HL-60 (cell line): Measurements from ENCODE around the gene FMNL2.

Experiments used
- DNase-seq, 2 experiments: peaks; one replicate each; pipeline ENCODE4 v3.0.0-alpha.2; 2010 to 2020; ENCODE audit warnings: low read depth in 1 of 2, low spot score in 1 of 2
- H3K27ac ChIP-seq: fragments of 250-450 bp; sonication (Bioruptor Pico); replicated peaks from 2 replicates; pipeline ENCODE4 v1.5.1; 2020; ENCODE audit warnings: mild to moderate bottlenecking, moderate library complexity
- H3K27me3 ChIP-seq: fragments of 250-450 bp; sonication (Bioruptor Pico); 2 replicates; pipeline ENCODE4 v1.5.1; 2021; ENCODE audit warnings: mild to moderate bottlenecking, moderate library complexity; ENCODE audit not compliant: insufficient read depth, poor library complexity, severe bottlenecking
- H3K4me3 ChIP-seq: replicated peaks from 2 replicates; pipeline ENCODE4 v1.5.1; 2011; ENCODE audit warnings: mild to moderate bottlenecking, control low read depth, low read length; ENCODE audit not compliant: insufficient read depth
- CTCF ChIP-seq: IDR thresholded peaks from one replicate; pipeline ENCODE4 v1.5.1; 2011; ENCODE audit warnings: low read length, control low read depth, inconsistent platforms; ENCODE audit not compliant: insufficient read depth
- GABPA ChIP-seq: IDR thresholded peaks from 2 replicates; pipeline ENCODE4 v1.6.1; 2012; ENCODE audit warnings: low read depth
- POLR2AphosphoS5 ChIP-seq: IDR thresholded peaks from 2 replicates; pipeline ENCODE4 v1.6.1; 2012; ENCODE audit warnings: low read depth
- REST ChIP-seq: IDR thresholded peaks from 2 replicates; pipeline ENCODE4 v1.6.1; 2012; ENCODE audit warnings: low read depth; ENCODE audit not compliant: insufficient replicate concordance
- SPI1 ChIP-seq: IDR thresholded peaks from 2 replicates; pipeline ENCODE4 v1.6.1; 2012; ENCODE audit warnings: low read depth, mild to moderate bottlenecking, borderline replicate concordance

Gene FMNL2

GRCh38 chr2:152661076-152661475 is 326.1 kb downstream of the FMNL2 start:
- Histone ChIP-seq H3K4me3 (no peak overlapping the region), H3K27ac (no peak overlapping the region), H3K27me3 (no peaks in the 10 kb centered on the region)
- TF ChIP-seq SPI1 (no peak), POLR2AphosphoS5 (no peak), CTCF (no peak), REST (no peak), GABPA (no peak)
- no peak for DNase-seq

- H3K27me3 ChIP-seq = no peaks in the 10 kb centered on the region
- TF ChIP-seq SPI1 (no peak), REST (no peak)
- no peak overlapping the region for H3K4me3 ChIP-seq
- H3K27ac ChIP-seq = no peak overlapping the region
- no peak for DNase-seq
Measured at GRCh38 chr2:152664725-152665124, 329.8 kb downstream of the FMNL2 start.

- Histone ChIP-seq H3K27me3 (no peaks in the 10 kb centered on the region), H3K27ac (no peak overlapping the region), H3K4me3 (no peak overlapping the region)
- DNase-seq = no peak
- TF ChIP-seq CTCF (no peak), REST (no peak), SPI1 (no peak), POLR2AphosphoS5 (no peak)
Measured at GRCh38 chr2:152674334-152674733, 339.4 kb downstream of the FMNL2 start.

GRCh38 chr2:152676461-152676860 is 341.5 kb downstream of the FMNL2 start:
- Histone ChIP-seq H3K27ac (no peak overlapping the region), H3K27me3 (no peaks in the 10 kb centered on the region), H3K4me3 (no peak overlapping the region)
- DNase-seq = no peak
- TF ChIP-seq POLR2AphosphoS5 (no peak), SPI1 (no peak), GABPA (no peak), REST (no peak), CTCF (no peak)
